Measurements from ENCODE around the gene RPS19. TPM values are rescaled to one million over a fixed set of nuclear protein-coding genes. Genes with fewer than 3 reads are reported as not detected.
"Not testable (repeated sequence)": the region's sequence is repeated elsewhere in the genome, so short reads cannot be mapped to it uniquely, and the experiment has no call there.

RPS19 gene
- total RNA-seq, 1 donor from 2014 or later = 717 TPM

- DNase-seq (ENCODE audit: missing footprints) (peak; percentile 92), ATAC-seq (peak; percentile 67)
- intact Hi-C loops (cut with DNase I) = loop anchor here (2.0 to 5.0 kb wide), 2 partner anchors 59 to 78 kb away; no protein-coding TSS in a partner anchor
Measured at GRCh38 chr19:41872775-41873647, 13.0 kb downstream of the RPS19 start.

DNA sequence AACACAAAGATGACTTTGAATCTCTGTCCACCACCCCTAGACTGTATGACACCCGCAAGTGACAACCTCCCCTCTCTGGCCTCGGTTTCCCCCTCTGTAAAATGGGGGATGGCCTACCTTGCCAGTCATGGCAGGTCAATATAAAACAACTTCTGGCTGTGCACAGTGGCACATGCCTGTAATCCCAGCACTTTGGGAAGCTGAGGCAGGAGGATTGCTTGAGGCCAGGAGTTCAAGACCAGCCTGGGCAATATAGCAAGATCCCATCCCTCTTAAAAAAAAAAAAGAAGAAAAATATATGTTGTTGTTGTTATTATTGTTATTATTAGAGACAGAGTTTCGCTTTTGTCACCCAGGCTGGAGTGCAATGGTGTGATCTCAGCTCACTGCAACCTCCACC, 15.9 kb downstream of the RPS19 start:
- intact Hi-C loops (cut with DNase I); ATAC-seq; DNase-seq (ENCODE audit: missing footprints): not testable (repeated sequence)

GRCh38 chr19:41876847-41877832, 17.1 kb downstream of the RPS19 start, which contains the start of gene CD79A:
CD79A (plus strand) TSS chr19:41877279; CDS start chr19:41877305, 26 bp downstream.
- no peak for ATAC-seq
- DNase-seq (ENCODE audit: missing footprints) = no peak
- intact Hi-C loops (cut with DNase I) = no loop called here

GRCh38 chr19:41877916-41878905, 18.2 kb downstream of the RPS19 start:
- no peak for ATAC-seq

DNA sequence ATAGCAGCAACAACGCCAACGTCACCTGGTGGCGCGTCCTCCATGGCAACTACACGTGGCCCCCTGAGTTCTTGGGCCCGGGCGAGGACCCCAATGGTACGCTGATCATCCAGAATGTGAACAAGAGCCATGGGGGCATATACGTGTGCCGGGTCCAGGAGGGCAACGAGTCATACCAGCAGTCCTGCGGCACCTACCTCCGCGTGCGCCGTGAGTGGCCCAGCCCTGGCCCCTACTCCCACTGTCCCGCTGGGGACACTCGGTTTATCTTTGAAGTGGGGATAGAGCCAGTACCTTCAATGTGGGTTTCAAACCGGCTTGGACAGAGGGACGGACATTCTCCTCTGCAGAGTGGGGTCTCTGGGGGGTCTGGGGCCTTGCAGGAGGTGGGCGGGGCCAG, 19.0 kb downstream of the RPS19 start:
- intact Hi-C loops (cut with DNase I) = no loop called here
- ATAC-seq (no peak), DNase-seq (ENCODE audit: missing footprints) (no peak)

More at GRCh38 chr19:41877916-41878905, 18.2 kb downstream of the RPS19 start:
- intact Hi-C loops (cut with DNase I) = no loop called here
- no peak for DNase-seq (ENCODE audit: missing footprints)

GRCh38 chr19:41879670-41880328, 19.7 kb downstream of the RPS19 start:
- peak; percentile 25 for DNase-seq (ENCODE audit: missing footprints)
- intact Hi-C loops (cut with DNase I) = no loop called here
- no peak for ATAC-seq

DNA sequence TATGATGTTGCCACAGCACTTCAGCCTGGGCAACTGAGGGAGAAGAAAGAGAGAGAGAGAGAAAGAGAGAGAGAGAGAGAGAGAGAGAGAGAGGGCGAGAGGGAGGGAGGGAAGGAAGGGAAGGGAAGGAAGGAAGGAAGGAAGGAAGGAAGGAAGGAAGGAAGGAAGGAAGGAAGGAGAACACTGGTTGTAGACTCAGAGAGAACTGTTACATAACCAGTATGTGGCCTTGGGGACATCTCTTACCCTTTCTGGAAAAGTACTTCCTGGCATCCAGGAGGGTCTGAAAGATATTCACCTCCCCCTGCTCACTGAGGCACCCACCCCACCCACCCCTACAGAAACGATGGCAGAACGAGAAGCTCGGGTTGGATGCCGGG, 20.3 kb downstream of the RPS19 start:
- no peak for ATAC-seq
- no peak for DNase-seq (ENCODE audit: missing footprints)
- intact Hi-C loops (cut with DNase I) = no loop called here

DNA sequence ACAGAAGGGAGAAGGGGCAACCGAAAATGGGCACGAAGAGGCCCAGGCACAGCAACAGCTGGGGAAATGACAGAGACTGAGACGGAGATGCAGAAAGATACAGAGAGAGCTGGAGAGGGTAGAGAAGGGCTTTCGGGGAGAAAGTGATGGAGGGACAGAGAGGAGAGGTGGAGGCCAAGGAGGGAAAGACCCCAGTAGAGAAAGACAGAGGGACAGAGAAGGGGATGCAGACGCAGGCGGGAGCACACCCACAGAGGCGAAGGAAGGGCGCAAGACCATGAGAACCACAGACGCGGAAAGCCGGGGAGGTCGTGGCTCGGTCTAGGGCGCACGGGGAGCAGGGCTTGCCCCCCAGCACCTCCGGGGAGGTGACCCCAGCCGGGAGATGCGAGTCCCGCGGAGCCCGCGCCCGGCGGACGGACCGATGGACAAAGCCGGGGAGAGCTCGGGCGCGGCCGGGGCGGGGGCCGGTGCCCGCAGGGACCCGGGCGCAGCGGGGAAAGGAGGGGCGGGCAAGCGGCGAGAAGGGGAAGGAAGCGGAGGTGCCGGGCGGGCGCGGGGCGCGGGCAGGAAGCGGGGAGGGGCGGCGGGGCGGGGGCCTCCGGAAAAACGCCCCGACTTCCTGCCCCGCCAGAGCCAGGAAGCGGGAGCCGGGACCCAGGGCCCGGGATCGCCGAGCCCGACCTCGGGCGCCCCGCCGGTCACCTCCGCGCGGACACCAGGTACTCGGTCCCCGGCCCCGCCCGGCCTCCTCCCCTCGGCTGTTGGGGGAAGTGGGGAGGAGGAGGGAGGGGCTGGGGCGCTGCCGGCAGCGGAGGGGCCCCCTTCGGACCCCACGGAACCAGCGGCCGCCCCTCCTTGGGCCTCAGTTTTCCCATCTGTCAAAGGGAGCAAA, 22.8 kb downstream of the RPS19 start, which contains the start of gene ARHGEF1:
ARHGEF1 (plus strand) TSS at position 617 of the 895 bp plus-strand sequence. CDS start 4,899 bp downstream, outside the sequence.
- intact Hi-C loops (cut with DNase I) = no loop called here
- DNase-seq (ENCODE audit: missing footprints) (peak; percentile 89), ATAC-seq (peak; percentile 37)

GRCh38 chr19:41883463-41883820, 23.4 kb downstream of the RPS19 start:
- no peak for DNase-seq (ENCODE audit: missing footprints)
- ATAC-seq = no peak
- intact Hi-C loops (cut with DNase I) = no loop called here

DNA sequence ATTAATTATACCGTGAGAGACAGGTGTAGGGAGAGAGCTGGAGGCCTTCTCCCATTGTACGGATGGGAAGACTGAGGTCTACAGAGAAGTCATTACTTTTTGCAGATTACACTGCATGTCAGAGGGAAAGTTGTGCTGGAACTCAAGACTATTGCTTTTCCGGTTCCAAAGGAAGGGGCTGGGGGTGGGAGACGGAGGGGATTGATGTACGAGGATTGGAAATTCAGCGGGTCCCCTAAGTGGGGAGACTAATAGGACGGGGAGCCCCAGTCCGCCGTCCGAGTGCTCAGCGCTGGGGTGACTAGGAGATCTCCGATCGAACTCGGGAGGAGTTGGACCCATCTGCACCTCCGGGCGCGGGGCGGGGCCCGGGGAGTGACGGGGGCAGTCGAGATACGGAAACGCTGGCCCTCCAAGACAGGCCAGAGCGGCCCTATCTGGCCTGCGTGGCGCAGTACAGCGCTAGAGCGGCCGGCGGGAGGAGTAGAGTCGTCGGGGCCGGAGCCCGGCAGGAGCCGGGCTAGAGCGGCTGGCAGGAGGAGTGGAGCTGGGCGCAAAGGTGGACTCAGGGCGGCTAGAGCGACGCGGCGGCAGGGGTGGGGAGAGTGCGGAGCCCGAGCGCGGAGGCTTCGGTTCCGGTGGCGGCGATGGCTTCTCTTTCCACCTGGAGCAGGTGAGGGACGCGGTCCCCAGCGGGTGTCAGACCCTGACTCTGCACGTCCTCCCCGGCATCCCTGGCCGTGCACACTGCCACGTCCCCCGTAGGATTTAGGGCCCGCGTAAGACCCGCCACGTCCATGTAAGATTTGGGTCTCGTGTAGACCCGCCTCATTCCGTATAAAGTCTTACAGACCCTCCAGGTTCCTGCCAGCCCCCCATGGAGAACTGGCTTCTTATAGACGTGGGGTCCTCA, 24.0 kb downstream of the RPS19 start:
- peak; percentile 99 for ATAC-seq
- intact Hi-C loops (cut with DNase I) = loop anchor here (1.0 kb wide), 1 partner anchor 25 kb away; no protein-coding TSS in a partner anchor
- DNase-seq (ENCODE audit: missing footprints) = peak; percentile 97

DNA sequence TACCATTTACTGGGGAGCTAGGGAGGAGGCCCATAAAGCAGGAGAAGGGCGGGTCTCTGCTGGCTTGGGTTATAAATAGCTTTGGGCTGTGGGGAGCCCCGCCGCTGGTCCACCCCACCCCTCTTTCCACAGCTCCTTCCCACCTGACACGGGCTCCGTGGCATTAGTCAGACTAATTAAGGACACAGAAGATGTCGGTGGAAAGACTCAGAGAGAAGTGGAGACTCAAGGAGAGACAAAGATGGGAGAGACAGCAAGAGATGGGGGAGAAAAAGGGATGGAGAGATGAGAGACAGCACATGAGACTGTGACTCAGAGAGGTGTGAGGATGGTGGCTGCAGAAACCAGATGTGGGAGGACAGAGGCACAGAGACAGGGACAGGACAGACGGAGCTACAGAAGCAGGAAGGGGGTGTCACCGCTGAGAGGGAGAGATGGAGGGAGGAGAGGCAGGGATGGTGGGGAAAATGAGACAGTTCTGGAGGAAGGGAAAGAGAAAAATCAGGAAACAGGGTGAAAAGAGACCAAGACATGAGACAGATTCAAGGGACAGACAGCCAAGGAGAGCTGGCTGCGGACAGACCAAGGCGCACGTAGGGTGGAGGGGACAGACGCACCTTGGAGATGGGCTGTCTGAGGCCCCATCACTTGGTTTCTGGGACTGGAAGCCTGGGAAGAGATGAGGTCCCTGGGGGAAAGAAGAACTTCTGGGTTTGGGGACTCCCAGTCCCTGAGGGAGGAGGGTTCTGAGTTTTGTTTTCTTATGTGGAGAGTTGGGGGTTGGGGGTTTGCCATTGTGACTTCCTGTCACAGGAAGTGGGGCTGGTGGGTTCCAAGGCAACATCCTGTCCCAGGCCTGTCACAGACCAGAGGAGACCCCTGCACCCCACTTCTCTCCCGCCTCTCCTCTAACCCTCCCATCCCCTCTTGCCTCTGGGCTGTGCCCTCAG, 27.0 kb downstream of the RPS19 start:
- DNase-seq (ENCODE audit: missing footprints) (no peak), ATAC-seq (no peak)
- intact Hi-C loops (cut with DNase I) = no loop called here

DNA sequence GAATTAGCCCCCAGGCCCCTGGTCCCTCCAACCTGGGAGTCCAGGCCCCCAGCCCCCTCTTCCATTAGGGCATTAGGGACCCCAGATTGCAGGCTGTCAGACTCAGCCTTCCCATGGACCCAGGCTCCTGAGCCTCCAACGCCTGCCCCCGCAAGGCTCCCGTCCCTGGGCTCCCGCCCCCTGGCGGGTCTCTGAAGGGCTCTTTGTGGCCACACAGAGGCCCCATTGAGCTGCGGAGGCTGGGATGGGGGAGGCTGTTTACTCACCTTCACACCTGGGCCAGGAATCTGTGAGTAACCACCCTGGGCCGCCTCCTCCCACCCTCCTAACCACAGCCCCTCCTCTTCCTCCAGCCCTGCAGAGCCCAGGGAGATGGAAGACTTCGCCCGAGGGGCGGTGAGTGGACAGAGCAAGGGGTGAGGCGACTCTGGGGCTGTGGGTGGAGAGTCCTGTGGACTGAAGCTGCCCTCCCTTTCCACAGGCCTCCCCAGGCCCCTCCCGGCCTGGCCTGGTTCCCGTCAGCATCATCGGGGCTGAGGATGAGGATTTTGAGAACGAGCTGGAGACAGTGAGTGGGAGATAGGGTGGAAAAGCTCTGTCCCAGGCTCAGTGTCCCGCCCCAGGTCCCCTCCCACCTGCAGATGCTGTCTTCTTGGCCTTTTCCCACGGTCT, 27.8 kb downstream of the RPS19 start:
- ATAC-seq = no peak
- intact Hi-C loops (cut with DNase I) = no loop called here
- no peak for DNase-seq (ENCODE audit: missing footprints)

- DNase-seq (ENCODE audit: missing footprints) = no peak
- intact Hi-C loops (cut with DNase I) = no loop called here
- no peak for ATAC-seq
Measured at GRCh38 chr19:41888926-41889325, 28.9 kb downstream of the RPS19 start.

DNA sequence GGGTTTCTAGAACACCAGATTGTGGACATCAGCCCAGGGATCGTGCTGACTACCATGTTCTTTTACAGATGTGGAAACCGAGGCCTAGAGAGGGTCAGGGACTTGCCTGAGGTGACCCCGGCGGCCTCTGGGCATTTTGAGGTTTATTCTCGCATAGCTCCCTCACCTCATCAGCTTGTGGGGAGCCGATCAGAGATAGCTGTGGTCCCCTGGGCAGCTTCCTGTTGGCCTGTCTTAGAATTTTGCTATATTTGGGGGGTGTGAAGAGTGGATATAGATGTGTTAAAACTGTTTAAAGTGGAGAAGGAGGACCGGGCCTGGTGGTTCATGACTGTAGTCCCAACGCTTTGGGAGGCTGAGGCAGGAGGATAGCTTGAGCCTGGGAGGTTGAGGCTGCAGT, 29.8 kb downstream of the RPS19 start:
- no peak for ATAC-seq
- DNase-seq (ENCODE audit: missing footprints) = no peak
- intact Hi-C loops (cut with DNase I) = no loop called here
